Left kidney (tissue), 8 donors: Measurements from ENCODE around the gene LCMT1. TPM values are rescaled to one million over a fixed set of nuclear protein-coding genes. Genes with fewer than 3 reads are reported as not detected.
"Not testable (repeated sequence)": the region's sequence is repeated elsewhere in the genome, so short reads cannot be mapped to it uniquely, and the experiment has no call there.

Source experiments
- DNase-seq: peaks from one replicate; pipeline ENCODE4 v3.0.0-alpha.2; 2013
- long read RNA-seq, 8 donors: transcript quantifications; one replicate each; lab custom pipeline, GENCODE V29; 2026
- polyA plus RNA-seq: library from polyadenylated mRNA; unstranded; fragments of 120-200 nt; gene quantifications from one replicate; pipeline ENCODE4 v1.2.1, GENCODE V29; 2013; ENCODE audit not compliant: insufficient read length

Gene LCMT1
- polyA plus RNA-seq = 78.1 TPM
- long read RNA-seq, donor 1, transcript LCMT1-203 (11 exons, 1,368 nt) = major isoform, 16 of 72 reads
- long read RNA-seq, donor 1, transcript LCMT1-209 (2 exons, 517 nt) = minor isoform, 15 of 72 reads
- long read RNA-seq, donor 1, partial matches to known transcripts = 29 of 72 reads
- long read RNA-seq, donor 1, other reads (novel, unspliced or antisense) = 8 of 72 reads
- long read RNA-seq, donor 2, transcript LCMT1-209 (2 exons, 517 nt) = minor isoform, 8 of 37 reads
- long read RNA-seq, donor 2, transcript LCMT1-203 (11 exons, 1,368 nt) = major isoform, 16 of 37 reads
- long read RNA-seq, donor 2, partial matches to known transcripts = 9 of 37 reads
- long read RNA-seq, donor 2, other reads (novel, unspliced or antisense) = 0 of 37 reads
- long read RNA-seq, donor 3, transcript LCMT1-209 (2 exons, 517 nt) = minor isoform, 16 of 50 reads
- long read RNA-seq, donor 3, transcript LCMT1-203 (11 exons, 1,368 nt) = major isoform, 19 of 50 reads
- long read RNA-seq, donor 3, partial matches to known transcripts = 7 of 50 reads
- long read RNA-seq, donor 3, other reads (novel, unspliced or antisense) = 5 of 50 reads
- long read RNA-seq, donor 4, partial matches to known transcripts = 0 of 2 reads
- long read RNA-seq, donor 4, other reads (novel, unspliced or antisense) = 0 of 2 reads
- long read RNA-seq, donor 5, transcript LCMT1-203 (11 exons, 1,368 nt) = major isoform, 29 of 64 reads
- long read RNA-seq, donor 5, transcript LCMT1-209 (2 exons, 517 nt) = minor isoform, 27 of 64 reads
- long read RNA-seq, donor 5, partial matches to known transcripts = 0 of 64 reads
- long read RNA-seq, donor 5, other reads (novel, unspliced or antisense) = 5 of 64 reads
- long read RNA-seq, donor 6, transcript LCMT1-203 (11 exons, 1,368 nt) = minor isoform, 16 of 65 reads
- long read RNA-seq, donor 6, transcript LCMT1-209 (2 exons, 517 nt) = major isoform, 30 of 65 reads
- long read RNA-seq, donor 6, partial matches to known transcripts = 16 of 65 reads
- long read RNA-seq, donor 6, other reads (novel, unspliced or antisense) = 0 of 65 reads
- long read RNA-seq, donor 7, transcript LCMT1-209 (2 exons, 517 nt) = major isoform, 21 of 79 reads
- long read RNA-seq, donor 7, transcript LCMT1-203 (11 exons, 1,368 nt) = minor isoform, 20 of 79 reads
- long read RNA-seq, donor 7, partial matches to known transcripts = 29 of 79 reads
- long read RNA-seq, donor 7, other reads (novel, unspliced or antisense) = 9 of 79 reads
- long read RNA-seq, donor 8, transcript LCMT1-203 (11 exons, 1,368 nt) = major isoform, 13 of 19 reads
- long read RNA-seq, donor 8, transcript LCMT1-209 (2 exons, 517 nt) = minor isoform, 5 of 19 reads
- long read RNA-seq, donor 8, partial matches to known transcripts = 0 of 19 reads
- long read RNA-seq, donor 8, other reads (novel, unspliced or antisense) = 0 of 19 reads

GRCh38 chr16:25111403-25112166, at the start of gene LCMT1:
Gene LCMT1 (plus strand): TSS chr16:25111742. CDS start chr16:25111884, 142 bp downstream.
- DNase-seq = peak; percentile 99

- DNase-seq = no peak
Measured at GRCh38 chr16:25063102-25063501, 48.4 kb upstream of the LCMT1 start.

GRCh38 chr16:25063865-25064264, 47.7 kb upstream of the LCMT1 start:
- no peak for DNase-seq

GRCh38 chr16:25064281-25064680, 47.3 kb upstream of the LCMT1 start:
- DNase-seq = not testable (repeated sequence)

- DNase-seq = no peak
Measured at GRCh38 chr16:25064937-25065336, 46.6 kb upstream of the LCMT1 start.

GRCh38 chr16:25065899-25066298, 45.6 kb upstream of the LCMT1 start:
- no peak for DNase-seq

- DNase-seq = no peak
Measured at GRCh38 chr16:25066426-25066746, 45.2 kb upstream of the LCMT1 start.

GRCh38 chr16:25066747-25067631, 44.6 kb upstream of the LCMT1 start:
- peak; percentile 72 for DNase-seq

GRCh38 chr16:25073854-25074253, 37.7 kb upstream of the LCMT1 start:
- DNase-seq = no peak

GRCh38 chr16:25078386-25078978, 33.1 kb upstream of the LCMT1 start:
- no peak for DNase-seq

- DNase-seq = no peak
Measured at GRCh38 chr16:25079637-25080378, 31.7 kb upstream of the LCMT1 start.

- DNase-seq = no peak
Measured at GRCh38 chr16:25080420-25081131, 31.0 kb upstream of the LCMT1 start.

- DNase-seq = no peak
Measured at GRCh38 chr16:25081702-25082101, 29.8 kb upstream of the LCMT1 start.

GRCh38 chr16:25083065-25083464, 28.5 kb upstream of the LCMT1 start:
- no peak for DNase-seq

- DNase-seq = no peak
Measured at GRCh38 chr16:25083701-25084100, 27.8 kb upstream of the LCMT1 start.

GRCh38 chr16:25084797-25085196, 26.7 kb upstream of the LCMT1 start:
- no peak for DNase-seq

- no peak for DNase-seq
Measured at GRCh38 chr16:25087761-25088160, 23.8 kb upstream of the LCMT1 start.

- no peak for DNase-seq
Measured at GRCh38 chr16:25089351-25089750, 22.2 kb upstream of the LCMT1 start.
